HepG2 (cell line): ENCODE results near the gene CYP26B1. TPM values are rescaled to one million over a fixed set of nuclear protein-coding genes. Genes with fewer than 3 reads are reported as not detected.

Experiments used
- MTF2 ChIP-seq: sonication (generic); formaldehyde crosslinking; IDR thresholded peaks from 2 replicates; pipeline ENCODE4 v1.5.0; 2020; ENCODE audit warnings: missing genetic modification reagents, borderline replicate concordance
- ZNF556 ChIP-seq: sonication (generic); formaldehyde crosslinking; IDR thresholded peaks from 2 replicates; pipeline ENCODE4 v1.4.0; 2020; ENCODE audit warnings: mild to moderate bottlenecking, missing genetic modification reagents, borderline replicate concordance
- polyA plus RNA-seq, 8 experiments: library from polyadenylated mRNA; depleted of rRNA in 3 of 8; stranded (reverse) in 7 of 8; unstranded in 1 of 8; fragments of >200 nt; fragmentation: Illumina TruSeq in 4 of 8; extraction: Trizol in 4 of 8; gene quantifications; 2 replicates each; pipeline versions ENCODE4 v1.2.1 to v1.2.3, GENCODE V29; 2011 to 2016; ENCODE audit warnings: low read depth in 4 of 8, missing spikeins in 1 of 8, mixed read lengths in 1 of 8; ENCODE audit not compliant: insufficient read depth in 1 of 8
- total RNA-seq, 5 experiments: library from RNA; depleted of rRNA; stranded (reverse); fragments of >200 nt; fragmentation: Illumina TruSeq; extraction: Trizol; gene quantifications; 2 replicates each; pipeline ENCODE4 v1.2.3, GENCODE V29; 2016; ENCODE audit warnings: low read depth in 1 of 5
- TF ChIP-seq, protein P1 (sequence below): sonication (generic); formaldehyde crosslinking; IDR thresholded peaks from one replicate; pipeline ENCODE4 v1.5.1; 2020; ENCODE audit warnings: mild to moderate bottlenecking, missing genetic modification reagents; ENCODE audit errors: not compliant biosample characterization
- TF ChIP-seq, protein P2 (sequence below): IDR thresholded peaks from 2 replicates; pipeline ENCODE4 v1.6.1; 2016; ENCODE audit warnings: mild to moderate bottlenecking
- TF ChIP-seq, protein P3 (sequence below): sonication (generic); formaldehyde crosslinking; IDR thresholded peaks from 2 replicates; pipeline ENCODE4 v1.9.0; 2021; ENCODE audit warnings: missing genetic modification reagents, borderline replicate concordance
- TF ChIP-seq, protein P4 (sequence below): sonication (generic); formaldehyde crosslinking; IDR thresholded peaks from 2 replicates; pipeline ENCODE4 v1.4.0; 2020; ENCODE audit warnings: missing genetic modification reagents, mild to moderate bottlenecking, borderline replicate concordance
- TF ChIP-seq, protein P5 (sequence below): sonication (generic); formaldehyde crosslinking; IDR thresholded peaks from 2 replicates; pipeline ENCODE4 v1.5.0; 2020; ENCODE audit warnings: mild to moderate bottlenecking, missing genetic modification reagents
- TF ChIP-seq, protein P6 (sequence below): sonication (generic); formaldehyde crosslinking; conservative IDR thresholded peaks from 2 replicates; pipeline ENCODE4 v1.8.0; 2022; ENCODE audit warnings: missing genetic modification reagents

Gene CYP26B1
- total and polyA plus RNA-seq, 2 of the 13 experiments (the other 11 are each of a cell fraction or from before 2014, with no cell fraction given): 0.05 to 0.07 TPM

DNA sequence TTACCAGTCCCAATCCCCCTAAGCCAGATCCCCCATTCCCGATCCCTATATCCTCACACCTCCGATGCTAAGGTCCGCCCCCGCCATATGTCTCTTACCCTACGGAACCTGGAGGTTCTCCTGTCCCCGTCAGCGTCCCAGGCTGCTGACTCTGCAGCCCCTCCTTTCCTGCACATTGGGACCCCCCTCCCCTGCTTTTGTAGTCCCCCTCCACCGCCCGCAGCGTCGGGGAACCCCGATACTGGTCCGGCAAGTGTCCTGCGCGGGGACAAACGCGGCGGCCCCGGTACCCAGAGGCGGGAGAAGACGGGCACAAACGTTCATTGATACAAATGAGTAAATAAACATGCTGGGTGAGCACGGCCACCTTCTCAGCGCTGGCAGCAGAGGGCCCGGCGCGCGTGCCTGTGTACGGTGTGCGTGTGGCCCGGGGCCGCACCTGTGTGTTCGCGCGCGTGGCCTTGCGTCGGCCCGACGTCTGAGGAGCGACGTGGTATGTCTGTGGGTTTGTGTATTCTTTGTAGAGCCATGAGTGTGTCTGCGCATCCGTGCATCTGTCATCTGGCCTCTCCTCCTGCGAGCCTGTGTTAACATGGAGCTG is 2.0 kb upstream of the CYP26B1 start (continued):
- TF ChIP-seq, protein P1, sequence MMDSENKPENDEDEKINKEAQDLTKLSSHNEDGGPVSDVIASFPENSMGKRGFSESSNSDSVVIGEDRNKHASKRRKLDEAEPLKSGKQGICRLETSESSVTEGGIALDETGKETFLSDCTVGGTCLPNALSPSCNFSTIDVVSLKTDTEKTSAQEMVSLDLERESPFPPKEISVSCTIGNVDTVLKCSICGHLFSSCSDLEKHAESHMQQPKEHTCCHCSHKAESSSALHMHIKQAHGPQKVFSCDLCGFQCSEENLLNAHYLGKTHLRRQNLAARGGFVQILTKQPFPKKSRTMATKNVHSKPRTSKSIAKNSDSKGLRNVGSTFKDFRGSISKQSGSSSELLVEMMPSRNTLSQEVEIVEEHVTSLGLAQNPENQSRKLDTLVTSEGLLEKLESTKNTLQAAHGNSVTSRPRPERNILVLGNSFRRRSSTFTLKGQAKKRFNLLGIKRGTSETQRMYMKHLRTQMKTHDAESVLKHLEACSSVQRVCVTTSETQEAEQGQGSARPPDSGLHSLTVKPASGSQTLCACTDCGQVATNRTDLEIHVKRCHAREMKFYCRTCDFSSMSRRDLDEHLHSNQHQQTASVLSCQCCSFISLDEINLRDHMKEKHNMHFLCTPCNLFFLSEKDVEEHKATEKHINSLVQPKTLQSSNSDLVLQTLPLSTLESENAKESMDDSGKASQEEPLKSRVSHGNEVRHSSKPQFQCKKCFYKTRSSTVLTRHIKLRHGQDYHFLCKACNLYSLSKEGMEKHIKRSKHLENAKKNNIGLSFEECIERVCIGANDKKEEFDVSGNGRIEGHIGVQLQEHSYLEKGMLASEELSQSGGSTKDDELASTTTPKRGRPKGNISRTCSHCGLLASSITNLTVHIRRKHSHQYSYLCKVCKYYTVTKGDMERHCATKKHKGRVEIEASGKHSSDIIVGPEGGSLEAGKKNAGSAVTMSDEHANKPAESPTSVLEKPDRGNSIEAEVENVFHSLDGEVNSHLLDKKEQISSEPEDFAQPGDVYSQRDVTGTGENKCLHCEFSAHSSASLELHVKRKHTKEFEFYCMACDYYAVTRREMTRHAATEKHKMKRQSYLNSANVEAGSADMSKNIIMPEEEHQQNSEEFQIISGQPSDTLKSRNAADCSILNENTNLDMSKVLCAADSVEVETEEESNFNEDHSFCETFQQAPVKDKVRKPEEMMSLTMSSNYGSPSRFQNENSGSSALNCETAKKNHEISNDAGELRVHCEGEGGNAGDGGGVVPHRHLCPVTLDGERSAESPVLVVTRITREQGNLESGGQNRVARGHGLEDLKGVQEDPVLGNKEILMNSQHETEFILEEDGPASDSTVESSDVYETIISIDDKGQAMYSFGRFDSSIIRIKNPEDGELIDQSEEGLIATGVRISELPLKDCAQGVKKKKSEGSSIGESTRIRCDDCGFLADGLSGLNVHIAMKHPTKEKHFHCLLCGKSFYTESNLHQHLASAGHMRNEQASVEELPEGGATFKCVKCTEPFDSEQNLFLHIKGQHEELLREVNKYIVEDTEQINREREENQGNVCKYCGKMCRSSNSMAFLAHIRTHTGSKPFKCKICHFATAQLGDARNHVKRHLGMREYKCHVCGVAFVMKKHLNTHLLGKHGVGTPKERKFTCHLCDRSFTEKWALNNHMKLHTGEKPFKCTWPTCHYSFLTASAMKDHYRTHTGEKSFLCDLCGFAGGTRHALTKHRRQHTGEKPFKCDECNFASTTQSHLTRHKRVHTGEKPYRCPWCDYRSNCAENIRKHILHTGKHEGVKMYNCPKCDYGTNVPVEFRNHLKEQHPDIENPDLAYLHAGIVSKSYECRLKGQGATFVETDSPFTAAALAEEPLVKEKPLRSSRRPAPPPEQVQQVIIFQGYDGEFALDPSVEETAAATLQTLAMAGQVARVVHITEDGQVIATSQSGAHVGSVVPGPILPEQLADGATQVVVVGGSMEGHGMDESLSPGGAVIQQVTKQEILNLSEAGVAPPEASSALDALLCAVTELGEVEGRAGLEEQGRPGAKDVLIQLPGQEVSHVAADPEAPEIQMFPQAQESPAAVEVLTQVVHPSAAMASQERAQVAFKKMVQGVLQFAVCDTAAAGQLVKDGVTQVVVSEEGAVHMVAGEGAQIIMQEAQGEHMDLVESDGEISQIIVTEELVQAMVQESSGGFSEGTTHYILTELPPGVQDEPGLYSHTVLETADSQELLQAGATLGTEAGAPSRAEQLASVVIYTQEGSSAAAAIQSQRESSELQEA (CRISPR knock-in tag): peak; percentile 65
- TF ChIP-seq ZNF556 (CRISPR knock-in tag) (no peak), MTF2 (peak; percentile 83)
- TF ChIP-seq, protein P2, sequence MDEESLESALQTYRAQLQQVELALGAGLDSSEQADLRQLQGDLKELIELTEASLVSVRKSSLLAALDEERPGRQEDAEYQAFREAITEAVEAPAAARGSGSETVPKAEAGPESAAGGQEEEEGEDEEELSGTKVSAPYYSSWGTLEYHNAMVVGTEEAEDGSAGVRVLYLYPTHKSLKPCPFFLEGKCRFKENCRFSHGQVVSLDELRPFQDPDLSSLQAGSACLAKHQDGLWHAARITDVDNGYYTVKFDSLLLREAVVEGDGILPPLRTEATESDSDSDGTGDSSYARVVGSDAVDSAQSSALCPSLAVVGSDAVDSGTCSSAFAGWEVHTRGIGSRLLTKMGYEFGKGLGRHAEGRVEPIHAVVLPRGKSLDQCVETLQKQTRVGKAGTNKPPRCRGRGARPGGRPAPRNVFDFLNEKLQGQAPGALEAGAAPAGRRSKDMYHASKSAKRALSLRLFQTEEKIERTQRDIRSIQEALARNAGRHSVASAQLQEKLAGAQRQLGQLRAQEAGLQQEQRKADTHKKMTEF (CRISPR knock-in tag): no peak
- TF ChIP-seq, protein P3, sequence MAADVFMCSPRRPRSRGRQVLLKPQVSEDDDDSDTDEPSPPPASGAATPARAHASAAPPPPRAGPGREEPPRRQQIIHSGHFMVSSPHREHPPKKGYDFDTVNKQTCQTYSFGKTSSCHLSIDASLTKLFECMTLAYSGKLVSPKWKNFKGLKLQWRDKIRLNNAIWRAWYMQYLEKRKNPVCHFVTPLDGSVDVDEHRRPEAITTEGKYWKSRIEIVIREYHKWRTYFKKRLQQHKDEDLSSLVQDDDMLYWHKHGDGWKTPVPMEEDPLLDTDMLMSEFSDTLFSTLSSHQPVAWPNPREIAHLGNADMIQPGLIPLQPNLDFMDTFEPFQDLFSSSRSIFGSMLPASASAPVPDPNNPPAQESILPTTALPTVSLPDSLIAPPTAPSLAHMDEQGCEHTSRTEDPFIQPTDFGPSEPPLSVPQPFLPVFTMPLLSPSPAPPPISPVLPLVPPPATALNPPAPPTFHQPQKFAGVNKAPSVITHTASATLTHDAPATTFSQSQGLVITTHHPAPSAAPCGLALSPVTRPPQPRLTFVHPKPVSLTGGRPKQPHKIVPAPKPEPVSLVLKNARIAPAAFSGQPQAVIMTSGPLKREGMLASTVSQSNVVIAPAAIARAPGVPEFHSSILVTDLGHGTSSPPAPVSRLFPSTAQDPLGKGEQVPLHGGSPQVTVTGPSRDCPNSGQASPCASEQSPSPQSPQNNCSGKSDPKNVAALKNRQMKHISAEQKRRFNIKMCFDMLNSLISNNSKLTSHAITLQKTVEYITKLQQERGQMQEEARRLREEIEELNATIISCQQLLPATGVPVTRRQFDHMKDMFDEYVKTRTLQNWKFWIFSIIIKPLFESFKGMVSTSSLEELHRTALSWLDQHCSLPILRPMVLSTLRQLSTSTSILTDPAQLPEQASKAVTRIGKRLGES: no peak
- TF ChIP-seq, protein P4, sequence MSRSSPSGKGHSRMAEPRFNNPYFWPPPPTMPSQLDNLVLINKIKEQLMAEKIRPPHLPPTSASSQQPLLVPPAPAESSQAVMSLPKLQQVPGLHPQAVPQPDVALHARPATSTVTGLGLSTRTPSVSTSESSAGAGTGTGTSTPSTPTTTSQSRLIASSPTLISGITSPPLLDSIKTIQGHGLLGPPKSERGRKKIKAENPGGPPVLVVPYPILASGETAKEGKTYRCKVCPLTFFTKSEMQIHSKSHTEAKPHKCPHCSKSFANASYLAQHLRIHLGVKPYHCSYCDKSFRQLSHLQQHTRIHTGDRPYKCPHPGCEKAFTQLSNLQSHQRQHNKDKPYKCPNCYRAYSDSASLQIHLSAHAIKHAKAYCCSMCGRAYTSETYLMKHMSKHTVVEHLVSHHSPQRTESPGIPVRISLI (CRISPR knock-in tag): no peak
- TF ChIP-seq, protein P5, sequence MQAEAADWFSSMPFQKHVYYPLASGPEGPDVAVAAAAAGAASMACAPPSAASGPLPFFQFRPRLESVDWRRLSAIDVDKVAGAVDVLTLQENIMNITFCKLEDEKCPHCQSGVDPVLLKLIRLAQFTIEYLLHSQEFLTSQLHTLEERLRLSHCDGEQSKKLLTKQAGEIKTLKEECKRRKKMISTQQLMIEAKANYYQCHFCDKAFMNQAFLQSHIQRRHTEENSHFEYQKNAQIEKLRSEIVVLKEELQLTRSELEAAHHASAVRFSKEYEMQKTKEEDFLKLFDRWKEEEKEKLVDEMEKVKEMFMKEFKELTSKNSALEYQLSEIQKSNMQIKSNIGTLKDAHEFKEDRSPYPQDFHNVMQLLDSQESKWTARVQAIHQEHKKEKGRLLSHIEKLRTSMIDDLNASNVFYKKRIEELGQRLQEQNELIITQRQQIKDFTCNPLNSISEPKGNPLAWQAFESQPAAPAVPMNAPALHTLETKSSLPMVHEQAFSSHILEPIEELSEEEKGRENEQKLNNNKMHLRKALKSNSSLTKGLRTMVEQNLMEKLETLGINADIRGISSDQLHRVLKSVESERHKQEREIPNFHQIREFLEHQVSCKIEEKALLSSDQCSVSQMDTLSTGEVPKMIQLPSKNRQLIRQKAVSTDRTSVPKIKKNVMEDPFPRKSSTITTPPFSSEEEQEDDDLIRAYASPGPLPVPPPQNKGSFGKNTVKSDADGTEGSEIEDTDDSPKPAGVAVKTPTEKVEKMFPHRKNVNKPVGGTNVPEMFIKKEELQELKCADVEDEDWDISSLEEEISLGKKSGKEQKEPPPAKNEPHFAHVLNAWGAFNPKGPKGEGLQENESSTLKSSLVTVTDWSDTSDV (CRISPR knock-in tag): no peak
- TF ChIP-seq, protein P6, sequence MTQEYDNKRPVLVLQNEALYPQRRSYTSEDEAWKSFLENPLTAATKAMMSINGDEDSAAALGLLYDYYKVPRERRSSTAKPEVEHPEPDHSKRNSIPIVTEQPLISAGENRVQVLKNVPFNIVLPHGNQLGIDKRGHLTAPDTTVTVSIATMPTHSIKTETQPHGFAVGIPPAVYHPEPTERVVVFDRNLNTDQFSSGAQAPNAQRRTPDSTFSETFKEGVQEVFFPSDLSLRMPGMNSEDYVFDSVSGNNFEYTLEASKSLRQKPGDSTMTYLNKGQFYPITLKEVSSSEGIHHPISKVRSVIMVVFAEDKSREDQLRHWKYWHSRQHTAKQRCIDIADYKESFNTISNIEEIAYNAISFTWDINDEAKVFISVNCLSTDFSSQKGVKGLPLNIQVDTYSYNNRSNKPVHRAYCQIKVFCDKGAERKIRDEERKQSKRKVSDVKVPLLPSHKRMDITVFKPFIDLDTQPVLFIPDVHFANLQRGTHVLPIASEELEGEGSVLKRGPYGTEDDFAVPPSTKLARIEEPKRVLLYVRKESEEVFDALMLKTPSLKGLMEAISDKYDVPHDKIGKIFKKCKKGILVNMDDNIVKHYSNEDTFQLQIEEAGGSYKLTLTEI (CRISPR knock-in tag): no peak
